Activated naive CD8-positive, alpha-beta T cell (primary cell): Measurements from ENCODE around the gene GNL2.

Source experiments
- H3K27ac Mint-ChIP-seq: one replicate; pipeline ENCODE4 v1.8.0; 2021; ENCODE audit warnings: mixed read lengths
- H3K27me3 Mint-ChIP-seq: one replicate; pipeline ENCODE4 v1.8.0; 2021; ENCODE audit warnings: mixed read lengths
- H3K36me3 Mint-ChIP-seq: one replicate; pipeline ENCODE4 v1.8.0; 2021; ENCODE audit warnings: mixed read lengths
- H3K4me1 Mint-ChIP-seq: one replicate; pipeline ENCODE4 v1.8.0; 2021; ENCODE audit warnings: low read depth, mixed read lengths
- H3K4me3 Mint-ChIP-seq: one replicate; pipeline ENCODE4 v1.8.0; 2021; ENCODE audit warnings: mild to moderate bottlenecking, mixed read lengths
- H3K9me3 Mint-ChIP-seq: one replicate; pipeline ENCODE4 v1.8.0; 2021; ENCODE audit warnings: low read depth, mixed read lengths

GNL2 gene

DNA sequence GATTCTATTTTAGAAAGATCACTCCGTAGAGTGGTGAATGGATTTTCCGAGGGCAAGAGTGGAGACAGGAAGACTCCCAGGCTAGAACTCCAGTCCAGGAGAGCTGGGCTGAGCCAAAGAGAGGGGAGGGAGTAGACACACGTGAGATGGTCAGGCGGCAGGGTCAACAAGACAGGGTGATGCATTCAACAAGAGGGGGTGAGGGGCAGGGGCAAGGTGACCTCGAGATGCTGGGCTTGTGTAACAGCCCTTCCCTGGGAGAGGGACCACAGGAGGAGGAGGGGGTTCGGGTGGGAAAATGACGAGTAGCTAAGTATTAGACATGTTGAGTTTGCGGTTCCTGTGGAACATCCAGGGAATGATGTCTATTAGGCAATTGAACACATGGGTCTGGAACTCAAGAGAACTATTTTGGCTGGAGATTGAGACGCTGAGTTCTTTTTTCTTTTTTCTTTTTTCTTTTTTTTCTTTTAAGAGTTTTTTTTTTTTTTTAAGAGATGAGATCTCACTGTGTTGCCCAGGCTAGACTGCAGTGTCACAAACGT lies 25.7 kb upstream of the GNL2 start:
- Mint-ChIP-seq H3K27ac (no peak overlapping the region), H3K4me3 (no peak overlapping the region), H3K9me3 (no peaks in the 10 kb centered on the region), H3K36me3 (no peaks in the 10 kb centered on the region), H3K27me3 (peaks cover 29% of the 10 kb centered on the region), H3K4me1 (no peaks in the 10 kb centered on the region)

DNA sequence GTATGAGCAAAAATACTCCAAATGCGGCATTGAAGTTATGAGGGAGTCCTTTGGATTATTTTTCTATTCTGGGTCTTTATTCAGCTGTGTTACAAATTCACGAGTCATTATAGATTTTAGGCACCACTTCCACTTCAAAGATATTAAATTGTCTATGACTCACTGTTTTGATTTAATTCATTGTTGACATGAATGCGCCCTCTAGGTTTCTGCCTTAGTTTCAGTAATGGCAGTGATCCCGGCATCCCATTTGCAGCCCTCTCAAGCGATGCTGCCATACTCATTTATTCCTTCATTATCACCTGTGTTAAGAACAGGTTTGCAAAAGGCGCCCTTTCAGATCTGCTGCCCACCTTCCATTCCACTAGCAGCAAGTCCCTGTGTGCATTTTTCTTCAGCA lies 25.0 kb upstream of the GNL2 start:
- Mint-ChIP-seq H3K9me3 (no peaks in the 10 kb centered on the region), H3K27me3 (peaks cover 32% of the 10 kb centered on the region), H3K4me1 (no peaks in the 10 kb centered on the region), H3K27ac (no peak overlapping the region), H3K36me3 (no peaks in the 10 kb centered on the region), H3K4me3 (no peak overlapping the region)

DNA sequence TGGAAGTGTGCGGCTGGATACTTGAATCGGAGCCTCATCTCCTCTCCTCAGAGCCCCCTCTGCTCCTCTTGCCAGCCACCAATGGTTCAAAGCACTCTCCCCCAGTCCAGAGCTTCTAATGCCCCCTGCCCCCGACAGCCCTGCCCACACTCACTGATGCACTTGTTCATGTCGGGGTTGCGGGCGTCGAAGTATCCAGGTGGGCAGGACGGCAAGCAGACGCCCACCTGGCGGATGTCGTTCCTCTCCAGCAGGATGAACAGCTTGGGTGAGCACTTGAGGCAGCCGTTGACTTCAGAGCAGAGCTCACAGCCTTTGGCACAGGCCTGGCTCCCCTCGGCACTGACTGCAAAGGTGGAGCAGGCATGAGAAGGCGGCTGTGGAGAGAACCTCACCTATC lies 20.6 kb upstream of the GNL2 start:
- H3K4me3 Mint-ChIP-seq = no peak overlapping the region
- no peak overlapping the region for H3K27ac Mint-ChIP-seq
- no peaks in the 10 kb centered on the region for H3K9me3 Mint-ChIP-seq

DNA sequence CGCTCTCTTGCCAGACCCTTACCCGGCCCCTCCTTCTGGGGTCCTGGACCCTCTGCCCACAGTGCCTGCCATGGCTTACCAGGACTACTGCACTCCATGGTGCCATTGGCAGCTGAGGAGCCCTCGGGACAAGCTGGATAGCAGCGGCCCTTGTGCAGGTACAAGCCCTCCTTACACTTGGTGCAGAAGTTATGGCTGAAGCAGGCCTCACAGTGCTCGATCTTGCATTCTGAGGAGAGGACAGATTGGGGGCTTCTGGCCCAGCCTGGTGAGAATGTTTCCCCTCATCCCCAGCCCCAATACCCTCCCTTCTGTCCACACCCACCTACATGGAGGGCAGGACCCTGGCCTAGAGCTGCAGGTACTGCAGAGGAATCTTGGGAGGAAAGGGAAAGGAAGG lies 18.4 kb upstream of the GNL2 start:
- H3K4me3 Mint-ChIP-seq = no peak overlapping the region
- no peaks in the 10 kb centered on the region for H3K9me3 Mint-ChIP-seq
- H3K4me1 Mint-ChIP-seq = no peaks in the 10 kb centered on the region
- peaks cover 22% of the 10 kb centered on the region for H3K27me3 Mint-ChIP-seq
- no peak overlapping the region for H3K27ac Mint-ChIP-seq
- no peaks in the 10 kb centered on the region for H3K36me3 Mint-ChIP-seq

More for the DNA sequence above, 20.6 kb upstream of the GNL2 start:
- H3K36me3 Mint-ChIP-seq = no peaks in the 10 kb centered on the region
- no peaks in the 10 kb centered on the region for H3K4me1 Mint-ChIP-seq
- peaks cover 27% of the 10 kb centered on the region for H3K27me3 Mint-ChIP-seq

DNA sequence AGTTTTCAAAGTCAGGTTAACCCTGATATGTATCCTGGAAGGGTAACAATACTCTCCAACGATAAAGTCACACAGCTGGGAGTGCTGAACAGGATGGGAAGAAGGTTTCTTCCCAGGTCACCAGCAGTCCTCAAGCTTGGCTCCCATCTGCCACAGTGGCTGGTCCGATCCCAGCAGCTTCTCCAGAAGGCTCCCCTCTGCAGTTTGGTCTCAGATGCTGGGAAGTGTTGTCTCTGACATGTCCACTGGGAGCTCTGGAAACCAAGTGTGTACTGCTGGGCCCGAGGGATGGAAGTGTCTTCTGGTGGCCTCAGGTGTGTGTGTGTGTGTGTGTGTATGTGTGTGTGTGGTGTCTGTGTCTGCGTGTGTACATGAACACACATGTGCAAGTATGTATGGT lies 16.4 kb upstream of the GNL2 start:
- no peaks in the 10 kb centered on the region for H3K4me1 Mint-ChIP-seq
- no peaks in the 10 kb centered on the region for H3K36me3 Mint-ChIP-seq
- no peaks in the 10 kb centered on the region for H3K9me3 Mint-ChIP-seq
- peaks cover 10% of the 10 kb centered on the region for H3K27me3 Mint-ChIP-seq
- no peak overlapping the region for H3K27ac Mint-ChIP-seq
- H3K4me3 Mint-ChIP-seq = no peak overlapping the region

DNA sequence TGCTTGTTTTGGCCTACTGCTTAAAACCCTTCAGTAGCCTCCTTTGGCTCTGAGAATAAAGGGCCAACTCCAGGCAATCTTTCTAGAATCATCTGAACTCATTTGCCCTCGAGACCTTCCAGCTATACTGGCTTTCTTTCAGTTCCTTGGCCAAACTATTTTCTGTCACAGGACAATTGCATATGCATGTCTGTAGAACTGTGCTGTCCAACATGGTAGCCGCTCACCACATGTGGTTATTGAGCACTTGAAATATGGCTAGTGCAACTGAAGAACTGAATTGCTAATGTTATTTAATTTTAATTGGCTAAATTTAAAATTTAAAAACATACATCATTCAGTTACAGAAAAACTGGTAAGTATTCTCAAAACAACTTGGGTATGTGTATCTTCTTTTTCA lies 14.3 kb upstream of the GNL2 start:
- no peaks in the 10 kb centered on the region for H3K4me1 Mint-ChIP-seq
- H3K27ac Mint-ChIP-seq = no peak overlapping the region
- H3K4me3 Mint-ChIP-seq = no peak overlapping the region
- no peaks in the 10 kb centered on the region for H3K36me3 Mint-ChIP-seq
- H3K9me3 Mint-ChIP-seq = no peaks in the 10 kb centered on the region
- H3K27me3 Mint-ChIP-seq = peaks cover 2% of the 10 kb centered on the region

DNA sequence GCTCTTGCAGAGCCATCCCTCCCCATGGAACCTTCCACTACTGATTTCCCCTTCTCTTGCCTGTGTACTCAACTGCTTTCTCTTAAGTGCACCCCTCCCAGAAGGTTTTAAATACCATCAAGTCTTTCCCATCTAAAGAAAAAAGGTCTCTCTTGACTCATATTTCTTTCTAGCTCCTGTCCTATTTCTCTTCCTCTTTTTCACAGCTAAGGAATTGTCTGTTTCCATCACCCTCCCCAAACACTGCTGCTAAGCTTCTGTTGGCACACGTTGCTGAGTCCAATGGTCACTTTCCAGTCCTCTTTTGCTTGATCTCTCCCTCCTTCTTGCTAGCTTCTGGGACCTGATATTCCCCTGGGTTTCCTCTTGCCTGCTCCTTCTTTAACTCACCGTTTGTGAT lies 13.3 kb upstream of the GNL2 start:
- Mint-ChIP-seq H3K4me3 (no peak overlapping the region), H3K9me3 (no peaks in the 10 kb centered on the region), H3K36me3 (no peaks in the 10 kb centered on the region), H3K4me1 (no peaks in the 10 kb centered on the region), H3K27ac (no peak overlapping the region), H3K27me3 (peaks cover 2% of the 10 kb centered on the region)

DNA sequence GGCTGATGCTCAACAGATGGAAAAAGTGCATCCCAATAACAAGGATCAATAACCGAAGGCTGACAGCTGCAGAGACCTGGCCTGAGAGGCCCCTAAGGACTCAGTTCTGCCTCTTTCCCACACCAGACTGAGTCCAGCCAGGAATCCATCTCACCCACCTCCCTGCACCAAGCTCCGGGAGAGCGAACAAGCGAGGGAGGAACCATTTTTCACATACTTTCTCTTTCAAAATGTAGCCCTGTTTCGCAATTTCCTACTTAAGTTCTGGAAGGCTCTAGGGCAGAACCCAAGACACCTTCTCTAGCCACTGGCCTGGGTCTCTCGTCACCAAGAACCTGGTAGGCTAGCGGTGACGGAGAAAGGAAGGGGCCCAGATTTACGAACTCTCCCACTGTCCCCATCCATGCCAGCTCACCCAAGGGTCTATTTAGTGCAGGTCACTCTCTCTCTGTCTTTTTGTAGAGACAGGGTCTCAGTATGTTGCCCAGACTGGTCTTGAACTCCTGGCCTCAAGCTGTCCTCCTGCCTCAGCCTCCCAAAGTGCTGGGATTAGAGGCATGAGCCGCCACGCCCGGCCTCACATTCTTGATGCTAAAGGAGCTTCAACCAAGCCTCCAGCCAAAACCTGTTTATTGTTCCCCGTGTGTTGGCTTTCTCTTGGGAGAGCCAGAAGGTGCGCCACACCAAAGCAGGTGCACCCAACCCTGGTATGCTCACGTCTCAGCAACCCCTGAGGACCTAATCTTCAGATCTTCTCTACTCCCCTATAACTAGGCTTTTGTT lies 10.9 kb upstream of the GNL2 start:
- peaks cover 4% of the 10 kb centered on the region for H3K27me3 Mint-ChIP-seq
- H3K9me3 Mint-ChIP-seq = no peaks in the 10 kb centered on the region
- H3K27ac Mint-ChIP-seq = no peak overlapping the region
- H3K4me1 Mint-ChIP-seq = peaks cover 2% of the 10 kb centered on the region
- H3K36me3 Mint-ChIP-seq = no peaks in the 10 kb centered on the region
- H3K4me3 Mint-ChIP-seq = no peak overlapping the region

DNA sequence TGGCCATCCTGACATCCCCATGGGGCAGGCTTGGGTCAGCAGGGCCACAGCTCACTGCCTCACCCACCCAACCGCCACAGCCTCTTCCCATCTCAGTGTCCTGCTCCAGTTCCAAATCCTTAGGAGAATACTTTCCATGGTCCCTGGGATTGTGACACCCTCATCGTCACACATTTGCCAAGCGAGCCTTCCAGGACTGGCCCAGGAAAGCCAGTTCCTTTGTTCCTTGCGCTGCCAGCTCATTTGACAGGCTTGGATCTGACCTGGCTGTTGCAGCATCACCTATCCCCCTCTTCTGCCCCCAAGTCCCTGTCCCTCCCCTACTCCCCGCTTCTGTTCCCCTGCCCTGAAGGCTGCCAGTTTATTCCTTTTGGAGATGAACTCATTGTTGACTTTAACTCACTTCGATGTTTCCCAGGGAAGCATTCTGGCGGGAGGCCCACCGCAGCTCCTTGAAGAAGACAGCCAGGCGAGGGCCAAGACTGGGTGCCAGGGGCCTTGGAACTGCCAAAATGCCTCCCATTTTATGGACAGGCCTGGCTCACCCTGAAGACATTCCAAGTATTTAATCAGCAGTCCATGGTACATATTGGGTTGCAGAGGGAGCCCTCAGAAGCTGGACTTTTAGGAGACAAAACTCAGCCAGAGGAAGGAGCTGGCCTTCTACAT lies 10.2 kb upstream of the GNL2 start:
- no peaks in the 10 kb centered on the region for H3K36me3 Mint-ChIP-seq
- peaks cover 4% of the 10 kb centered on the region for H3K27me3 Mint-ChIP-seq
- H3K27ac Mint-ChIP-seq = no peak overlapping the region
- peaks cover 2% of the 10 kb centered on the region for H3K4me1 Mint-ChIP-seq
- no peak overlapping the region for H3K4me3 Mint-ChIP-seq
- H3K9me3 Mint-ChIP-seq = no peaks in the 10 kb centered on the region

DNA sequence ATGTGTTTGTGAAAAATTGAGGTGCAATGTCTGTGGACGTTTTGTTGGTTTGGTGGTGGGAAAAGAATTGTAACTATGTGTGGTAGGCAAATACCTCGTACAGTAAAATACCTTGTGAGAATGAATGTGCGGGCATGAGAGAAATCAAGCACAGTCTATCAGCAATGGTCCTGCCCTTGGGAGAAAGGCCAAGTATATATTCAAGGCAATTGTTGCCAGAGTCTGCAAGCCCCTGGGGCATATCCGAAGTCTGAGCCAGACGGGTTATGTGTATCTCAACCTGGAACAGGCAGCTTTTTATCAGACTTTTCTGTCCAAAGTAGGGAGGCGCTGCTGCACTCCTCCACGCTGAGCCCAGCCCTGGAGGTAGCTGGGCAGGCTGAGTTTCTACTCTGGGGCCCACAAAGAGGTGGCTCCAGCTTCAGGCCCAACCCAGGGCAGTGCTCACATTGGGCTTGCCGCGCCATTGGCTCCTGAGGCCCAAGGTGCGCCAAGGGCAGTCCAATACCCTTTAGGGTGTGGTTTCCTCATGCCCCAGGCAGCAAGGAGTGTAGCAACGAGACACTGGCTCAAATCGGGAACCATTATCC lies 9.4 kb upstream of the GNL2 start:
- Mint-ChIP-seq H3K27ac (no peak overlapping the region), H3K9me3 (no peaks in the 10 kb centered on the region), H3K4me1 (peaks cover 2% of the 10 kb centered on the region), H3K4me3 (no peak overlapping the region), H3K27me3 (peaks cover 4% of the 10 kb centered on the region), H3K36me3 (no peaks in the 10 kb centered on the region)

DNA sequence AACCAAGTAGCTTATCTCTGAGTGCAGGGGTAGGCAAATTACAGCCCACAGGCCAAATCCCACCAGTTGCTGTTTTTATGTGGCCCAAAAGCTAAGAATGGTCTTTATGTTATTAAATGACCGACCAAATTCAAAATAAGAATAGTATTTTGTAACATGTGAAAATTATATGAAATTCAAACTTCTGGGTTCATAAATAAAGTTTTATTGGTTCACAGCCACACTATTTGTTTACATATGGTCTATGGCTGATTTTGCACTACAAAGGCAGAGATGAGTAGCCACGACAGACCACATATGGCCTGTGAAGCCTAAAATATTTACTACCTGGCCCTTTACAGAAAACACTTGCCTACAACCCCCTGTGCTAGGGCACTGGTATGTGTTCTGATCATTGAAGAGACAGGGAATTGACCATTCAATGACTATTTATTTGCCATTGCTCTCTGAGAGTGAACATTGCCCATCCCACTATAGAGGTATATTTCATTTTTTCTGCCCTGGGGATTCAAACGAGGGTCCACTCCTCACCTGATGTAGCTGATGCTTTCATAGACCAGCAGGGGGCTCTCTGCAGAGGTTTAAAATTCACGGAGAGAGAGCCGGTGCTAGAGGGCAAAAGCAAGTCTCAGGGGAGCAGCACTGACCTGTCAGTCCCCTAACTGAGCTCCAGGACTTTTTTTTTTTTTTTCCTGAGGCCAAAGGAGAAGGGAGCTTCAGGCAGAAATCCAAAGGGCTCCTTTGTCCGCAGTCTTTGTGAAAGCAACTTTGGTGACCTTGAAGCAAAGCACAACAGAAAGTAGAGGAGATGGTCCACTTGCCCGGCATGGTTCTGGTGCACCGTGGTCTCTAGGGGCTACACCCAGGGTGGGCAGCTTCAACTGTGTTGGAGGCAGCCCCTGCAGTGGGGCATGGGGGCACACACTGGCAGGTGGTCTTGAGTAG lies 7.3 kb upstream of the GNL2 start:
- Mint-ChIP-seq H3K4me1 (peaks cover 2% of the 10 kb centered on the region), H3K4me3 (no peak overlapping the region), H3K27me3 (peaks cover 4% of the 10 kb centered on the region), H3K27ac (no peak overlapping the region), H3K36me3 (no peaks in the 10 kb centered on the region), H3K9me3 (no peaks in the 10 kb centered on the region)

DNA sequence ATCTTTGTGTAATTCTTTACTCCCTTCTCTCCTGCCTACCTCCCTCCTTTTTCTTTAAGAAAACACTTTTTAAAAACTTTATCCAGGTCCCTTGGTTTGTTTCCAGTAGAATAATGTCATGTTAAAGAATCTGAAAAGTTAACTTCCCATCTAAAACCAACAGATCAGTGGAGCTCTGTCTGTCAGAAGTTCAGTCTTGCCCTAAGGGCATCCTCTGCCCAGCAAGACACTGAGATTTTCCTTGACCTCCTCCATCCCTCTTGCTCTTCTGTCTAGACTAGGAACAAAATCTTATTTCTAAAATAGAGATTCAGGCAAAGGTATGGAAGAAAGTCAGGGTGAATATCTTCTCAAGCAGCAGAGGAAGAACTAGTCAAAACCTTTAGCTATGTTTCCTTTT lies 5.7 kb upstream of the GNL2 start:
- Mint-ChIP-seq H3K9me3 (no peaks in the 10 kb centered on the region), H3K36me3 (no peaks in the 10 kb centered on the region), H3K4me1 (peaks cover 2% of the 10 kb centered on the region), H3K27me3 (peaks cover 4% of the 10 kb centered on the region), H3K27ac (no peak overlapping the region), H3K4me3 (no peak overlapping the region)

DNA sequence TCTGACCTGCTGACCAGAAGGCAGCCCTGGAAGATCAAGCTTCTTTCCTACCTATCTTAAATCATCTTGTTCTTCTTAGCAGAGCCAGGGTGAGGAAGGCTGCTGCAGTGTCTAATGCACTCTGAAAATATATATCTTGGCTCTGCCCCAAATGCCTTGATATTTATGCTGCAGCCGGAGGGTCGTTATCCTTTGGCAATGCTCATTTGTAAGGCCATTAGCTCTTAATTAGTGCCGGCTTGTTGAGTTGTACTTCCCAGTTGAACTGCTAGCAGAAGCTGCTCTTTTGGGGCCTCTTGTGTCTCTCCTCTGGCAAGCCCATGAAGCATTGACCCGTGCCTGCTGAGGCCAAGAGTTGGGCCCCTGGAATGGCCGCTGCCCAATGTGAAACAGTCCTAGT lies 4.2 kb upstream of the GNL2 start:
- Mint-ChIP-seq H3K36me3 (no peaks in the 10 kb centered on the region), H3K4me1 (peaks cover 11% of the 10 kb centered on the region), H3K9me3 (no peaks in the 10 kb centered on the region), H3K27me3 (peaks cover 4% of the 10 kb centered on the region), H3K4me3 (no peak overlapping the region), H3K27ac (no peak overlapping the region)

DNA sequence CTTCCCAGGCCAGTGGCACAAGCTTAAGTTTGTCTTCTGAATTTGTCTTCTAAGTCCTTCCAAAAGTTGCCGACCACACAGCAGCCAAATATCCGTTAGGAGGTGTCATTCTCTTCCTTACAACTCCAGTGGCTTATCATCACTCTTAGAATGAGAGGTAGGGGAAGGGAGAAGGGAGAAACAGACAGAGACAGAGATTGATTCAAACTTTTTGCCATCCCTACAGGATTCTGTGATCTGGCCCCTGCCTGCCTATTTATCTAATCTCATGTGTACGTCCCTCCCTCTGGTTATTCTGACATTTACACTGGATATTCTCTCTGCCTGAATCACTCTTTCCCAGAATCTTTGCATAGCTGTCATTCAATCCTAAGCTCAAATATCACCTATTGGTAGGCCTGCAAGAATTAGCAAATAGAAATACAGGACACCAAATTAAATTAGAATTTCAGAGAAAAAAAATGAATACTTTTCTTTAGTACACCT lies 488 bp upstream of the GNL2 start:
- Mint-ChIP-seq H3K27ac (peak overlapping the region; percentile 99), H3K4me3 (peak overlapping the region; percentile 99), H3K36me3 (peaks cover 2% of the 10 kb centered on the region)

More for the DNA sequence above, 488 bp upstream of the GNL2 start:
- H3K9me3 Mint-ChIP-seq = no peaks in the 10 kb centered on the region
- H3K27me3 Mint-ChIP-seq = no peaks in the 10 kb centered on the region
- H3K4me1 Mint-ChIP-seq = peaks cover 26% of the 10 kb centered on the region
